B cell (primary cell): Measurements from ENCODE around the gene GRPEL2. TPM values are rescaled to one million over a fixed set of nuclear protein-coding genes. Genes with fewer than 3 reads are reported as not detected.

Experiments
- ATAC-seq: fragments of 200-7000 bp; cut with Tn5 transposase; one replicate; pipeline ENCODE4 v1.10.0; 2021; ENCODE audit warnings: low read depth, mild to moderate bottlenecking, moderate number of reproducible peaks, moderate library complexity
- CTCF ChIA-PET: fragments of 350-600 bp; sonication (Branson Sonifier 250); formaldehyde crosslinking; loops from one replicate; lab custom pipeline; 2021; ENCODE audit warnings: antibody characterized with exemption, inconsistent platforms; lab: Charles Lee
- POLR2A ChIA-PET: fragments of 350-600 bp; sonication (Branson Sonifier 250); formaldehyde crosslinking; loops from one replicate; lab custom pipeline; 2021; ENCODE audit warnings: antibody characterized with exemption; lab: Charles Lee
- DNase-seq: peaks from one replicate; pipeline ENCODE4 v3.0.0; 2013
- H2AFZ ChIP-seq: 2 replicates; pipeline ENCODE4 v1.6.1; 2012; ENCODE audit warnings: mild to moderate bottlenecking, low read depth, low read length; ENCODE audit not compliant: insufficient read depth, poor library complexity, severe bottlenecking
- H3K27ac ChIP-seq, 2 donors: 1 replicate in 1 of 2; 2 replicates in 1 of 2; pipeline ENCODE4 v1.5.1; 2012 to 2013; ENCODE audit warnings: low read length in 2 of 2, mild to moderate bottlenecking in 2 of 2, moderate library complexity in 1 of 2
- H3K27me3 ChIP-seq, 4 experiments: fragments of 200-600 bp in 1 of 4; sonication (generic) in 1 of 4; replicated peaks in 1 of 4; 1 replicate in 2 of 4; 2 replicates in 2 of 4; pipeline versions ENCODE4 v1.6.1 to v1.7.0; 2013 to 2016; ENCODE audit warnings: low read length in 3 of 4, mild to moderate bottlenecking in 2 of 4, mixed read lengths in 1 of 4, moderate library complexity in 1 of 4; ENCODE audit not compliant: insufficient read depth in 4 of 4, control insufficient read depth in 3 of 4; ENCODE audit errors: control extremely low read depth in 1 of 4
- H3K36me3 ChIP-seq, 2 experiments: replicated peaks in 1 of 2; 1 replicate in 1 of 2; 2 replicates in 1 of 2; pipeline versions ENCODE4 v1.6.1 to v1.7.1; 2013; ENCODE audit warnings: low read length in 1 of 2; ENCODE audit not compliant: insufficient read depth in 2 of 2, control insufficient read depth in 1 of 2; ENCODE audit errors: control extremely low read depth in 1 of 2, extremely low read depth in 1 of 2
- H3K4me1 ChIP-seq, 2 donors: fragments of 200-600 bp in 1 of 2; sonication (generic) in 1 of 2; 1 replicate in 1 of 2; 2 replicates in 1 of 2; pipeline versions ENCODE4 v1.5.1 to v1.6.1; 2013 to 2017; ENCODE audit warnings: low read length in 2 of 2; ENCODE audit not compliant: control insufficient read depth in 2 of 2, insufficient read depth in 2 of 2
- H3K4me2 ChIP-seq: replicated peaks from 2 replicates; pipeline ENCODE3; 2012; ENCODE audit warnings: mild to moderate bottlenecking, low read depth, low read length; ENCODE audit not compliant: poor library complexity, severe bottlenecking
- H3K4me3 ChIP-seq, 5 experiments: fragments of 200-600 bp in 1 of 5; sonication (generic) in 1 of 5; 1 replicate in 3 of 5; 2 replicates in 2 of 5; pipeline versions ENCODE4 v1.5.1 to v1.7.0; 2011 to 2016; ENCODE audit warnings: low read length in 4 of 5, mild to moderate bottlenecking in 4 of 5, low read depth in 2 of 5, control low read depth in 1 of 5, moderate library complexity in 1 of 5; ENCODE audit not compliant: insufficient read depth in 1 of 5; ENCODE audit errors: control extremely low read depth in 1 of 5, extremely low read depth in 1 of 5
- H3K79me2 ChIP-seq: fragments of 200-600 bp; sonication (generic); one replicate; pipeline ENCODE4 v1.6.0; 2016; ENCODE audit warnings: low read length; ENCODE audit not compliant: control insufficient read depth, insufficient read depth
- H3K9ac ChIP-seq: fragments of 200-600 bp; sonication (generic); 2 replicates; pipeline ENCODE4 v1.6.1; 2017; ENCODE audit warnings: mild to moderate bottlenecking, low read length, moderate library complexity
- H3K9me3 ChIP-seq, 3 donors: one replicate each; pipeline versions ENCODE4 v1.6.1 to v1.7.1; 2013; ENCODE audit warnings: low read length in 2 of 3; ENCODE audit not compliant: control insufficient read depth in 2 of 3, insufficient read depth in 1 of 3; ENCODE audit errors: control extremely low read depth in 1 of 3
- H4K20me1 ChIP-seq: 2 replicates; pipeline ENCODE4 v1.6.0; 2012; ENCODE audit warnings: mild to moderate bottlenecking, low read length; ENCODE audit not compliant: insufficient read depth, control insufficient read depth, poor library complexity, severe bottlenecking
- H3K27ac Mint-ChIP-seq: one replicate; pipeline ENCODE4 v1.8.0; 2021; ENCODE audit warnings: mixed read lengths
- H3K27me3 Mint-ChIP-seq: one replicate; pipeline ENCODE4 v1.8.0; 2021; ENCODE audit warnings: mixed read lengths
- H3K4me1 Mint-ChIP-seq: one replicate; pipeline ENCODE4 v1.8.0; 2021; ENCODE audit warnings: mixed read lengths
- H3K4me3 Mint-ChIP-seq: one replicate; pipeline ENCODE4 v1.8.0; 2021; ENCODE audit warnings: mixed read lengths
- H3K9me3 Mint-ChIP-seq: one replicate; pipeline ENCODE4 v1.8.0; 2022; ENCODE audit warnings: mixed read lengths; ENCODE audit not compliant: insufficient read depth
- EZH2 ChIP-seq: IDR thresholded peaks from 2 replicates; pipeline ENCODE4 v1.6.1; 2012; ENCODE audit warnings: borderline replicate concordance, low read depth, mild to moderate bottlenecking, moderate library complexity, low read length; ENCODE audit not compliant: insufficient read depth, poor library complexity, severe bottlenecking
- WGBS: methylation state at CpG from one replicate; pipeline ENCODE4 v1.1.5; 2013; ENCODE audit warnings: missing lambda C conversion rate; ENCODE audit not compliant: insufficient coverage; 5-methylcytosine and 5-hydroxymethylcytosine counted together
- intact Hi-C: fragments of 100-400 bp; cut with micrococcal nuclease; formaldehyde crosslinking; loops from one replicate; pipeline ENCODE4 v1.10.0; 2022
- polyA plus RNA-seq: library from polyadenylated mRNA; depleted of rRNA; stranded (reverse); fragments of >200 nt; gene quantifications from 2 replicates; pipeline ENCODE4 v1.2.3, GENCODE V29; 2012
- total RNA-seq, 2 donors: library from RNA; stranded (reverse); fragments of 120-200 nt in 1 of 2; gene quantifications; 1 replicate in 1 of 2; 2 replicates in 1 of 2; pipeline versions ENCODE4 v1.2.3 to v1.2.4, GENCODE V29; 2013 to 2022
- TF ChIP-seq, protein P1 (sequence below): fragments of 200-600 bp; IDR thresholded peaks from one replicate; pipeline ENCODE4 v1.8.0; 2022; ENCODE audit warnings: antibody characterized with exemption, mild to moderate bottlenecking

GRPEL2 gene
- total and polyA plus RNA-seq, 2 donors (not counting 1 experiment from before 2014, with no cell fraction given) = 1.1 to 12.1 TPM

DNA sequence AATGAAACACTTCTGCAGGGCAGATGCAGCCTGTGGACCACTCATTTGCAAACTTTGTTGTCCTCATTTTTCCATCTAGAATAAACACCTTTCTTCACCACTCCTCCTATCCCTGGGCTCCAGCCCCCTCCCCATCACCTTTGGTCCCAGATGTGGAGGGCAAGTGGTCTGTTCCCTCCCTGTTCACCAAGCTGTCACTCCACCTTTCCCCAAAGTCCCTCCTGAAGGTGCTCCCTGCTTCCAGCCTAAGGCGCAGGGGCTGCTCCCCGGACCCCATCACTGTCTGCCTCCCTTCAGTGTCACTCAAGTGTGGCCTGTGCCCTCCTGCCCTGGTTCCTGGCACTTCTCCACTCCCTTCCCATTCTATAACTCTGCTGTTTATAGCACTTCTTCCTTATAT lies 19.4 kb downstream of the GRPEL2 start:
- Histone ChIP-seq H3K79me2 (peaks cover 4% of the 10 kb centered on the region), H3K4me2 (no peak overlapping the region), H3K4me1 (peaks cover 0 to 6% of the 10 kb centered on the region in 2 donors), H3K4me3 (no peak overlapping the region), H3K9ac (no peak overlapping the region), H2AFZ (no peak overlapping the region), H3K9me3 (no peaks in the 10 kb centered on the region), H3K27me3 (no peaks in the 10 kb centered on the region), H4K20me1 (no peaks in the 10 kb centered on the region), H3K27ac (no peak overlapping the region), H3K36me3 (peaks cover 0 to 3% of the 10 kb centered on the region in 2 experiments)
- ChIA-PET POLR2A (no interaction called here), CTCF (interaction anchor here (1.4 to 3.1 kb wide), 3 partner anchors 8 to 17 kb away, joined by 3 to 11 read pairs (median 3); no protein-coding TSS in a partner anchor)
- Mint-ChIP-seq H3K4me1 (peaks cover 6% of the 10 kb centered on the region), H3K27ac (no peak overlapping the region), H3K4me3 (no peak overlapping the region), H3K27me3 (no peaks in the 10 kb centered on the region), H3K9me3 (no peaks in the 10 kb centered on the region)
- no peak for TF ChIP-seq EZH2
- TF ChIP-seq, protein P1, sequence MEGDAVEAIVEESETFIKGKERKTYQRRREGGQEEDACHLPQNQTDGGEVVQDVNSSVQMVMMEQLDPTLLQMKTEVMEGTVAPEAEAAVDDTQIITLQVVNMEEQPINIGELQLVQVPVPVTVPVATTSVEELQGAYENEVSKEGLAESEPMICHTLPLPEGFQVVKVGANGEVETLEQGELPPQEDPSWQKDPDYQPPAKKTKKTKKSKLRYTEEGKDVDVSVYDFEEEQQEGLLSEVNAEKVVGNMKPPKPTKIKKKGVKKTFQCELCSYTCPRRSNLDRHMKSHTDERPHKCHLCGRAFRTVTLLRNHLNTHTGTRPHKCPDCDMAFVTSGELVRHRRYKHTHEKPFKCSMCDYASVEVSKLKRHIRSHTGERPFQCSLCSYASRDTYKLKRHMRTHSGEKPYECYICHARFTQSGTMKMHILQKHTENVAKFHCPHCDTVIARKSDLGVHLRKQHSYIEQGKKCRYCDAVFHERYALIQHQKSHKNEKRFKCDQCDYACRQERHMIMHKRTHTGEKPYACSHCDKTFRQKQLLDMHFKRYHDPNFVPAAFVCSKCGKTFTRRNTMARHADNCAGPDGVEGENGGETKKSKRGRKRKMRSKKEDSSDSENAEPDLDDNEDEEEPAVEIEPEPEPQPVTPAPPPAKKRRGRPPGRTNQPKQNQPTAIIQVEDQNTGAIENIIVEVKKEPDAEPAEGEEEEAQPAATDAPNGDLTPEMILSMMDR = no peak
- WGBS = 100% methylated on average over 2 of the region's 2 CpGs
- intact Hi-C loops = no loop called here
- DNase-seq (no peak), ATAC-seq (no peak)

DNA sequence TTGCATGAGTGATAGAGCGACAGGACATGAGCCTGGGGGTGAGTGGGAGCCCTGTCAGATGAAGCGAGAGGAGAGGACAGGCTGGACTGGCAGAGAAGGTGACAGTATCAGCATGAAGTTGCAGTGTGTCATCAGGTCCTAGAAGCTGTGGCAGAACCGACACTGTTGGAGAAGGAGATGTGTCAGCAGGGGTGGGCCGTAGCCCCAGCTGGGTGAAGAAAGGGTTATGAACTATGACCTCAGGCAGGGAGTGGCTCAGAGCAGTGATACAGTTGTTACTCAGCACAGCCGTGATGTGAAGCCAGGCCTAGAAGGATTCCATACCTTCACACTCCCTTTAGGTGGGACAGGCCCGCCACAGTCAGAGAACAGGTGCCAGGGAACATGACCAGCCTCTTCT lies 20.1 kb downstream of the GRPEL2 start:
- Histone ChIP-seq H3K4me3 (no peak overlapping the region), H3K79me2 (peaks cover 4% of the 10 kb centered on the region), H3K27me3 (no peaks in the 10 kb centered on the region), H4K20me1 (no peaks in the 10 kb centered on the region), H3K27ac (no peak overlapping the region), H3K36me3 (peaks cover 0 to 3% of the 10 kb centered on the region in 2 experiments), H3K9me3 (no peaks in the 10 kb centered on the region), H3K4me2 (no peak overlapping the region), H3K9ac (no peak overlapping the region), H3K4me1 (peaks cover 0 to 6% of the 10 kb centered on the region in 2 donors), H2AFZ (no peak overlapping the region)
- POLR2A ChIA-PET = interaction anchor here (0.5 kb wide), 1 partner anchor 185 kb away, joined by 9 read pairs; no protein-coding TSS in a partner anchor
- Mint-ChIP-seq H3K27ac (no peak overlapping the region), H3K4me3 (no peak overlapping the region), H3K9me3 (no peaks in the 10 kb centered on the region), H3K4me1 (peaks cover 6% of the 10 kb centered on the region), H3K27me3 (no peaks in the 10 kb centered on the region)
- TF ChIP-seq, protein P1 = no peak
- TF ChIP-seq EZH2 = no peak
- 96% methylated on average over 3 of the region's 6 CpGs for WGBS
- intact Hi-C loops = no loop called here
- CTCF ChIA-PET = interaction anchor here (0.9 to 3.1 kb wide), 5 partner anchors 10 to 51 kb away, joined by 3 to 11 read pairs (median 3); no protein-coding TSS in a partner anchor
- no peak for DNase-seq
- no peak for ATAC-seq
